ENCODE results near the gene E2F2.

Gene E2F2

DNA sequence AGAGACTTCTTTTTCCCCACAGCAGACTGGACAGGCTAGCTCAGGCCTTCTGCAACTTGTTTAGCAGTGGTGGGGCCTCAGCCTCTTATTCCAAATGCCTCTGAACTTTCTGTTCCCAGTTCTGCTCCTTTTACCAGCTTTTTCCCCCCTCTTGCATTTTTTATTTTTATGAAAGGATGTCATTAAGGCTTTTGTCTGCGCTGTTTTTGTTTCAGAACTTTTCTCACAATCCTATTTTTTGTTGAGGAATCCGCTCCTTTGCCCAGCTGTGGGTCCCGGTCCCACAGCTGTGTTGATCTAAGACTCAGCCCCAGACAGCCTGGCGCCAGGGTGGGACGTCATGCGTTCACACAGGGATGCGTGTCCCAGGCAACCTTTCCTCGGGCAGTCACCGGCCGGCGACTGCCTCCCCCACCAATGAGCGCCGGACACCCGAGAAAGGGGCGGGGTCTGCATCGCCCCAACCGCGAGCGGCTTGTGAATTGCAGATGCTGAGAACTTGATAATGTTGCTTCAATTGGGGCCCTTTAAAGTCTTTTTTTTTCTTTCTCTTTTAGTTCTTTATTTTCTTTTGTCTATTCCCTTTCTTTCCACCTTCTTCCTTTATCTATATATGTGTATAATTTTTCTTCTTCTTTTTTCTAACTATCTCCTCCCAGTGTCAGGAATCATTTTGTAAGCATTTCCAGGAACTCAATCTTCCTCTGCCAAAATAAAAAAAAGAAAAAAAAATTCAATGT is 31.3 kb upstream of the E2F2 start:
- peak overlapping the region; percentile 25 for H3K4me3 ChIP-seq (ENCODE audit: low read depth, low read length)
- no peak for TF ChIP-seq CTCF (conservative IDR thresholded peaks at IDR 0.05; ENCODE audit: low read depth, low read length)
- peak; percentile 99 for DNase-seq (ENCODE audit: low read depth)

DNA sequence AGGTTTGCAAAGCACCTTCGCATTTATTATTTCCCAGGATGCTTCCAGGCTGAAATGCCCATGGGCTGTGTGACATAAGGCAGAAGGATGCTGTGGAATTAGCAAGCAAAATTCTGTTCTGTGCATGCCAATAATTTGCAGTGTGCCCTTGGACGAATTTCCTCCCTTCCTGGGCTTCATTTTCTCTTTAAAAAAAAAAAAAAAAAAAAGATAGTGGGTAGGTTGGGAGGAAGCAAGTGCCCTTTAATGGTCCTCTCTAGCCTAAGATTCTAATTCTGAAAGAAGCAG is 30.7 kb upstream of the E2F2 start:
- no peak for DNase-seq (ENCODE audit: low read depth)
- no peak overlapping the region for H3K4me3 ChIP-seq (ENCODE audit: low read depth, low read length)
- TF ChIP-seq CTCF (conservative IDR thresholded peaks at IDR 0.05; ENCODE audit: low read depth, low read length): no peak

DNA sequence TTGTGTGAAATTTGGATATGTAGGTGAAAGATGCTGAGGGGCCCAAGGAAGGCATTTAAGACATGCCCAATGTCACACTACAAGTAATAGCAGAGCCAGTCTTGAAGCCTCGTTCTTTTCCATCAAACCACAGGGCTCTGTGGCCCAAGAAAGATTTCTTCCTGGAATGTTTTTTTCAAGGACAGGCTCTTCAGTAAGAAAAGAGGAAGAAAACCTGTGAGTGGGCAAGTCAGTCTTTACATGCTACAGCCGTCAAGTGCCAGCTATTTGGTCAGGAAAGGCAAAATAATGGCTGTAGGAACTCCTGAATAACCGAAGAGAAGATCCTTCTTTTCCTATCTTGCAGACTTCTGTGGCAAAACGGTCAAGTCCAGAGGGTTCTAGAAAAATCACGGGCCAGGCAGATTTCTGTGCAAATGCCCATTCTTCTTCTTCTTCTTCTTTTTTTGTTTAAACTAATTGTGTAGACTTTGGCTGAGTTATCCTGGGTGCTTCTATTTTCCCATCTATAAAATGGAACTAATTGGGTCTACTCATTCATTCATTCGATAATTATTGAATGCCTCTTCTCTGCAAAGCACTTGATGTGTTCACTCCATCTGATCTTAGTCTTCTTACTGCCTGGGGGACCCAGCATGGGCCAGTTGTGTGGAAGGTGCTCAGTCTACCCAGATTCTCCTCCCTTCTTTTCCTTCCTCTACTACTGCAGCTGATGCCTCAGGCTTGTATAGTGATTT is 30.2 kb upstream of the E2F2 start:
- H3K4me3 ChIP-seq (ENCODE audit: low read depth, low read length): no peak overlapping the region
- peak; percentile 24 for DNase-seq (ENCODE audit: low read depth)
- no peak for TF ChIP-seq CTCF (conservative IDR thresholded peaks at IDR 0.05; ENCODE audit: low read depth, low read length)

GRCh38 chr1:23559985-23560741 is 29.1 kb upstream of the E2F2 start:
- H3K4me3 ChIP-seq (ENCODE audit: low read depth, low read length): peak overlapping the region; percentile 91
- peak; percentile 83 for DNase-seq (ENCODE audit: low read depth)
- no peak for TF ChIP-seq CTCF (conservative IDR thresholded peaks at IDR 0.05; ENCODE audit: low read depth, low read length)

- peak; percentile 98 for DNase-seq (ENCODE audit: low read depth)
- TF ChIP-seq CTCF (conservative IDR thresholded peaks at IDR 0.05; ENCODE audit: low read depth, low read length): no peak
Observed at GRCh38 chr1:23559136-23559984, 28.3 kb upstream of the E2F2 start, which contains the start of gene ID3. TSS of gene ID3 (minus strand) at chr1:23559501. CDS start at chr1:23559426, 75 bp downstream.

GRCh38 chr1:23558872-23559135 is 27.8 kb upstream of the E2F2 start:
- TF ChIP-seq CTCF (conservative IDR thresholded peaks at IDR 0.05; ENCODE audit: low read depth, low read length): no peak
- H3K4me3 ChIP-seq (ENCODE audit: low read depth, low read length): peak overlapping the region; percentile 91
- DNase-seq (ENCODE audit: low read depth): peak; percentile 34

More at GRCh38 chr1:23559136-23559984, 28.3 kb upstream of the E2F2 start, which contains the start of gene ID3:
- peak within 1 kb of the TSS; percentile 91 for H3K4me3 ChIP-seq (ENCODE audit: low read depth, low read length)

Data from choroid plexus epithelial cell (primary cell).